Panc1 (cell line): ENCODE measurements around the gene HOXA2.

ENCODE experiments used
- CTCF ChIP-seq: fragments of 450-650 bp; IDR thresholded peaks from 2 replicates; pipeline ENCODE4 v1.5.1; 2017; ENCODE audit warnings: mild to moderate bottlenecking
- POLR2AphosphoS5 ChIP-seq: IDR thresholded peaks from 2 replicates; pipeline ENCODE4 v1.6.1; 2012; ENCODE audit warnings: mild to moderate bottlenecking, low read depth, low read length, moderate library complexity
- REST ChIP-seq, 2 experiments: IDR thresholded peaks; 2 replicates each; pipeline ENCODE4 v1.6.1; 2011 to 2012; ENCODE audit warnings: low read depth in 2 of 2, control low read depth in 1 of 2, low read length in 1 of 2, mild to moderate bottlenecking in 1 of 2, moderate library complexity in 1 of 2; ENCODE audit not compliant: insufficient read depth in 1 of 2

GRCh38 chr7:27095897-27096767 lies 6.4 kb downstream of the HOXA2 start, which contains the start of gene HOXA1:
- no peak for TF ChIP-seq REST (IDR thresholded peaks at IDR 0.05; ENCODE audit: insufficient read depth in 1 of 2, low read depth in 2 of 2, low read length in 1 of 2)
- TF ChIP-seq CTCF = no peak; the same call in 1 of the 2 replicates
- peak; percentile 71 for TF ChIP-seq POLR2AphosphoS5
